H1 (cell line): ENCODE data around the gene SYT6. TPM values are rescaled to one million over a fixed set of nuclear protein-coding genes. Genes with fewer than 3 reads are reported as not detected.

ENCODE experiments used
- CTCF ChIA-PET: fragments of 300-600 bp; sonication (Branson Sonifier 250); formaldehyde crosslinking; loops from one replicate; lab custom pipeline; 2021; ENCODE audit not compliant: partially characterized antibody; lab: Charles Lee
- POLR2A ChIA-PET: fragments of 300-600 bp; sonication (Branson Sonifier 250); formaldehyde crosslinking; loops from one replicate; lab custom pipeline; 2021; ENCODE audit warnings: inconsistent platforms; ENCODE audit not compliant: partially characterized antibody; lab: Charles Lee
- DNase-seq, 2 experiments: peaks; one replicate each; pipeline versions ENCODE4 v3.0.0 to v3.0.0-alpha.2; 2010 to 2022; ENCODE audit warnings: low spot score in 2 of 2, low read depth in 1 of 2, mixed read lengths in 1 of 2
- FAIRE-seq: peaks from 2 replicates; lab custom pipeline; 2011; peaks lifted over from hg19 to GRCh38; lab: Jason Lieb, UNC
- H2AFZ ChIP-seq: 2 replicates; pipeline ENCODE4 v1.8.1; 2012; ENCODE audit warnings: low read length, inconsistent platforms
- H2AK5ac ChIP-seq: 2 replicates; pipeline ENCODE4 v1.6.1; 2013; ENCODE audit warnings: low read depth, low read length
- H2BK120ac ChIP-seq: replicated peaks from 2 replicates; pipeline ENCODE3; 2013; ENCODE audit warnings: low read depth, low read length, inconsistent platforms
- H2BK12ac ChIP-seq: 2 replicates; pipeline ENCODE4 v1.6.1; 2013; ENCODE audit warnings: low read depth, low read length
- H2BK15ac ChIP-seq: 2 replicates; pipeline ENCODE4 v1.6.1; 2013; ENCODE audit warnings: low read length
- H2BK20ac ChIP-seq: 2 replicates; pipeline ENCODE4 v1.6.1; 2013; ENCODE audit warnings: low read length
- H2BK5ac ChIP-seq: 2 replicates; pipeline ENCODE4 v1.6.1; 2013; ENCODE audit warnings: low read depth, low read length
- H3K14ac ChIP-seq: 2 replicates; pipeline ENCODE4 v1.6.1; 2013; ENCODE audit warnings: inconsistent platforms; ENCODE audit not compliant: insufficient read length
- H3K18ac ChIP-seq: 2 replicates; pipeline ENCODE4 v1.6.1; 2013; ENCODE audit warnings: low read length; ENCODE audit errors: extremely low read depth
- H3K23ac ChIP-seq: 2 replicates; pipeline ENCODE4 v1.6.1; 2013; ENCODE audit warnings: inconsistent platforms; ENCODE audit not compliant: insufficient read length
- H3K23me2 ChIP-seq: 2 replicates; pipeline ENCODE4 v1.6.1; 2013; ENCODE audit warnings: low read depth, low read length
- H3K27ac ChIP-seq: 2 replicates; pipeline ENCODE4 v1.6.1; 2011; ENCODE audit warnings: low read depth, low read length, inconsistent platforms
- H3K27me3 ChIP-seq, 4 experiments: replicated peaks in 1 of 4; 1 replicate in 1 of 4; 2 replicates in 3 of 4; pipeline versions ENCODE4 v1.6.1 to v1.8.1; 2011 to 2013; ENCODE audit warnings: low read length in 3 of 4, mild to moderate bottlenecking in 3 of 4, inconsistent platforms in 2 of 4, mixed read lengths in 2 of 4, moderate library complexity in 1 of 4; ENCODE audit not compliant: control insufficient read depth in 3 of 4, insufficient read depth in 3 of 4; ENCODE audit errors: extremely low read depth in 1 of 4
- H3K36me3 ChIP-seq, 4 experiments: 2 replicates each; pipeline versions ENCODE4 v1.6.1 to v1.8.1; 2011 to 2013; ENCODE audit warnings: mild to moderate bottlenecking in 4 of 4, low read length in 3 of 4, moderate library complexity in 2 of 4, control low read depth in 1 of 4, inconsistent platforms in 1 of 4; ENCODE audit not compliant: insufficient read depth in 4 of 4, control insufficient read depth in 2 of 4
- H3K4ac ChIP-seq: replicated peaks from 2 replicates; pipeline ENCODE3; 2013; ENCODE audit warnings: low read length, low read depth, mixed read lengths, inconsistent platforms; ENCODE audit not compliant: insufficient read length
- H3K4me1 ChIP-seq, 4 experiments: replicated peaks in 1 of 4; 1 replicate in 1 of 4; 2 replicates in 3 of 4; pipeline versions ENCODE4 v1.6.1 to v1.8.1; 2011 to 2013; ENCODE audit warnings: low read length in 3 of 4, inconsistent platforms in 2 of 4, mixed read lengths in 1 of 4; ENCODE audit not compliant: insufficient read depth in 4 of 4, control insufficient read depth in 3 of 4
- H3K4me2 ChIP-seq, 2 experiments: 2 replicates each; pipeline versions ENCODE4 v1.6.1 to v1.8.1; 2011 to 2013; ENCODE audit warnings: low read depth in 2 of 2, low read length in 2 of 2, control low read depth in 1 of 2, inconsistent platforms in 1 of 2, mild to moderate bottlenecking in 1 of 2; ENCODE audit not compliant: insufficient read depth in 1 of 2
- H3K4me3 ChIP-seq, 4 experiments: fragments of 200-600, 300-600 bp in 1 of 4; sonication (generic), shearing (Covaris generic), sonication (Bioruptor Twin) in 1 of 4; 2 replicates each; pipeline versions ENCODE4 v1.5.1 to v1.8.1; 2011 to 2016; ENCODE audit warnings: low read length in 4 of 4, low read depth in 3 of 4, control low read depth in 2 of 4, inconsistent platforms in 2 of 4, mild to moderate bottlenecking in 2 of 4, mixed read lengths in 1 of 4, moderate library complexity in 1 of 4; ENCODE audit not compliant: insufficient read depth in 2 of 4; ENCODE audit errors: extremely low read depth in 1 of 4
- H3K56ac ChIP-seq: replicated peaks from 2 replicates; pipeline ENCODE3; 2013; ENCODE audit warnings: low read depth, mild to moderate bottlenecking, mixed read lengths, low read length, inconsistent platforms; ENCODE audit not compliant: insufficient read length
- H3K79me1 ChIP-seq: 2 replicates; pipeline ENCODE4 v1.6.1; 2013; ENCODE audit warnings: low read depth, low read length, control low read depth
- H3K79me2 ChIP-seq, 2 experiments: 2 replicates each; pipeline versions ENCODE4 v1.6.1 to v1.8.1; 2012 to 2013; ENCODE audit warnings: low read length in 2 of 2, mild to moderate bottlenecking in 2 of 2, inconsistent platforms in 1 of 2; ENCODE audit not compliant: insufficient read depth in 2 of 2, control insufficient read depth in 1 of 2
- H3K9ac ChIP-seq, 4 experiments: replicated peaks in 1 of 4; 1 replicate in 1 of 4; 2 replicates in 3 of 4; pipeline versions ENCODE4 v1.6.1 to v1.8.1; 2011 to 2013; ENCODE audit warnings: low read depth in 3 of 4, low read length in 3 of 4, control low read depth in 2 of 4, mild to moderate bottlenecking in 2 of 4, moderate library complexity in 2 of 4, inconsistent platforms in 1 of 4; ENCODE audit errors: extremely low read depth in 1 of 4
- H3K9me3 ChIP-seq, 2 experiments: 2 replicates each; pipeline versions ENCODE4 v1.6.1 to v1.8.1; 2012 to 2013; ENCODE audit warnings: mild to moderate bottlenecking in 2 of 2, moderate library complexity in 2 of 2, control low read depth in 1 of 2, inconsistent platforms in 1 of 2, low read depth in 1 of 2, low read length in 1 of 2, mixed read lengths in 1 of 2; ENCODE audit not compliant: insufficient read depth in 2 of 2
- H4K20me1 ChIP-seq, 2 experiments: replicated peaks in 1 of 2; 2 replicates each; pipeline versions ENCODE3 to v1.8.1; 2011 to 2013; ENCODE audit warnings: inconsistent platforms in 2 of 2, low read length in 2 of 2, mild to moderate bottlenecking in 1 of 2; ENCODE audit not compliant: insufficient read depth in 2 of 2, control insufficient read depth in 1 of 2
- H4K5ac ChIP-seq: 2 replicates; pipeline ENCODE4 v1.6.1; 2013; ENCODE audit warnings: low read length, low read depth, mixed read lengths, inconsistent platforms; ENCODE audit not compliant: insufficient read length
- H4K8ac ChIP-seq: 2 replicates; pipeline ENCODE4 v1.8.0; 2013; ENCODE audit warnings: mild to moderate bottlenecking, moderate library complexity, low read length, inconsistent platforms; ENCODE audit not compliant: insufficient read depth; ENCODE audit errors: extremely low read depth
- H4K91ac ChIP-seq: replicated peaks from 2 replicates; pipeline ENCODE3; 2013; ENCODE audit warnings: low read length, mixed read lengths, inconsistent platforms; ENCODE audit not compliant: insufficient read length
- EGR1 ChIP-seq: IDR thresholded peaks from 2 replicates; pipeline ENCODE4 v1.6.1; 2011; ENCODE audit warnings: low read depth, low read length, borderline replicate concordance
- EP300 ChIP-seq, 2 experiments: IDR thresholded peaks; 1 replicate in 1 of 2; 2 replicates in 1 of 2; pipeline ENCODE4 v1.6.1; 2011 to 2012; ENCODE audit warnings: low read depth in 2 of 2, low read length in 2 of 2, mild to moderate bottlenecking in 2 of 2, borderline replicate concordance in 1 of 2, inconsistent platforms in 1 of 2, moderate library complexity in 1 of 2
- EZH2 ChIP-seq: fragments of 200-600 bp; sonication (generic); IDR thresholded peaks from 2 replicates; pipeline ENCODE4 v1.7.1; 2012; ENCODE audit warnings: low read depth, mild to moderate bottlenecking, moderate library complexity, low read length, inconsistent platforms; ENCODE audit not compliant: severe bottlenecking
- HDAC2 ChIP-seq, 2 experiments: fragments of 300-600 bp in 1 of 2; sonication (generic) in 1 of 2; IDR thresholded peaks; 2 replicates each; pipeline ENCODE4 v1.6.1; 2011 to 2012; ENCODE audit warnings: low read depth in 2 of 2, low read length in 2 of 2, mild to moderate bottlenecking in 2 of 2, moderate library complexity in 2 of 2, borderline replicate concordance in 1 of 2, inconsistent platforms in 1 of 2
- MAFK ChIP-seq: IDR thresholded peaks from 2 replicates; pipeline ENCODE4 v1.6.1; 2012; ENCODE audit warnings: low read depth, mild to moderate bottlenecking, improper control_type of control experiment, low read length
- NRF1 ChIP-seq: IDR thresholded peaks from 2 replicates; pipeline ENCODE4 v1.6.1; 2011; ENCODE audit warnings: mild to moderate bottlenecking, low read depth, low read length, improper control_type of control experiment
- RAD21 ChIP-seq, 2 experiments: IDR thresholded peaks in 1 of 2; conservative IDR thresholded peaks in 1 of 2; 2 replicates each; pipeline ENCODE4 v1.6.1; 2011; ENCODE audit warnings: low read depth in 2 of 2, low read length in 2 of 2, improper control_type of control experiment in 1 of 2, inconsistent platforms in 1 of 2, mild to moderate bottlenecking in 1 of 2, moderate library complexity in 1 of 2
- SAP30 ChIP-seq: fragments of 300-600 bp; sonication (generic); IDR thresholded peaks from 2 replicates; pipeline ENCODE4 v1.7.1; 2012; ENCODE audit warnings: low read length, moderate library complexity, mild to moderate bottlenecking, inconsistent platforms; ENCODE audit not compliant: insufficient read depth, insufficient replicate concordance
- SIX5 ChIP-seq: IDR thresholded peaks from 2 replicates; pipeline ENCODE4 v1.6.1; 2011; ENCODE audit warnings: mild to moderate bottlenecking, low read depth, low read length
- SP1 ChIP-seq: IDR thresholded peaks from 2 replicates; pipeline ENCODE4 v1.6.1; 2011; ENCODE audit warnings: low read depth, low read length
- WGBS, 2 experiments: shearing (Covaris generic) in 1 of 2; methylation state at CpG; one replicate each; pipeline versions ENCODE4 v1.1.6 to v1.1.7; 2013 to 2015; ENCODE audit warnings: low lambda C conversion rate in 2 of 2, mixed read lengths in 2 of 2, inconsistent platforms in 1 of 2, low coverage in 1 of 2, missing lambda C conversion rate in 1 of 2; ENCODE audit not compliant: insufficient replicate concordance in 2 of 2, insufficient coverage in 1 of 2, insufficient read length in 1 of 2; ENCODE audit errors: extremely low coverage in 1 of 2, missing lambda C conversion rate in 1 of 2; 5-methylcytosine and 5-hydroxymethylcytosine counted together
- polyA plus RNA-seq, 7 experiments: library from polyadenylated mRNA; depleted of rRNA in 3 of 7; stranded (reverse) in 5 of 7; unstranded in 2 of 7; fragments of >200 nt in 5 of 7; fragments of 200-250 nt in 2 of 7; gene quantifications; 1 replicate in 5 of 7; 2 replicates in 1 of 7; 4 replicates in 1 of 7; pipeline versions ENCODE4 v1.2.1 to v1.2.3, GENCODE V29; 2011 to 2013; ENCODE audit warnings: missing spikeins in 2 of 7, mixed read lengths in 2 of 7
- total RNA-seq: library from RNA; stranded (reverse); fragmentation: NEBNext Ultra II Directional; extraction: Animal tissue kit (Norgen Biotek cat#: 25700); gene quantifications from 2 replicates; pipeline ENCODE4 v1.2.1, GENCODE V29; 2021

The SYT6 gene
- total and polyA plus RNA-seq, 2 of the 8 experiments (the other 6 are each of a cell fraction or from before 2014, with no cell fraction given) = 33.7 to 83.5 TPM

DNA sequence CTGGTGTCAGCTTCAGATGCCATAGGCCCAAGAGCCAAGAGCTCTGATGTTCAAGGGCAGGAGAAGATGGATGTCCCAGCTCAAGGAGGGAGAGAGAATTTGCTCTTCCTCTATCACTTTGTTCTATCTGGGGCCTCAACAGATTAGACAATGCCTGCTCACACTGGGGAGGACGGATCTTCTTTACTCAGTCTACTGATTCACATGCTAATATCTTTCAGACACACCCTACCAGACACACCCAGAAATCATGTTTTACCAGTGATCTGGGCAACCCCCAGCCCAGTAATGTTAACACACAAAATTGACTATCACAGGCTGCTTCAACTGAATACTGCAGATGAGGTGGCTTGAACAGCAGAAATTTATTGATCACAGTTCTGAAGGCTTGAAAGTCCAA, 105.4 kb downstream of the SYT6 start:
- Histone ChIP-seq H2BK20ac (no peak overlapping the region), H3K27ac (no peak overlapping the region), H3K4ac (no peak overlapping the region), H3K4me3 (no peak overlapping the region), H3K36me3 (peaks cover 0 to 6% (median 0%) of the 10 kb centered on the region in 4 experiments; a peak in 1 of 8 replicates), H2BK12ac (peak overlapping the region; percentile 32), H3K18ac (no peak overlapping the region; the same call in 1 of the 2 replicates), H3K4me2 (no peak overlapping the region), H3K79me2 (no peaks in the 10 kb centered on the region), H3K23me2 (no peaks in the 10 kb centered on the region; the same call in 1 of the 2 replicates), H3K4me1 (peaks cover 0 to 3% (median 0%) of the 10 kb centered on the region in 4 experiments; a peak in 1 of 7 replicates), H3K23ac (no peak overlapping the region), H2BK15ac (0 out of 2 replicates have a peak overlapping the region, but pooled peaks have one; percentile 1), H2AFZ (no peak overlapping the region), H3K9ac (no peak overlapping the region), H3K56ac (no peak overlapping the region), H4K8ac (no peak overlapping the region), H2BK5ac (no peak overlapping the region), H4K5ac (no peak overlapping the region), H2AK5ac (no peak overlapping the region), H4K91ac (no peak overlapping the region), H2BK120ac (no peak overlapping the region), H3K27me3 (no peaks in the 10 kb centered on the region), H3K9me3 (peaks cover 7 to 20% of the 10 kb centered on the region in 2 experiments; a peak in 2 of 4 replicates), H3K14ac (no peak overlapping the region), H4K20me1 (no peaks in the 10 kb centered on the region), H3K79me1 (no peaks in the 10 kb centered on the region)
- WGBS, 2 experiments = 95% methylated on average over 1 of the region's 1 CpG; no CpG with 5 or more reads in 1 of the 2 experiments
- FAIRE-seq (no peak), DNase-seq (no peak)
- TF ChIP-seq NRF1 (no peak), EZH2 (no peak), SP1 (no peak), EGR1 (no peak), EP300 (IDR thresholded peaks at IDR 0.05; ENCODE audit: borderline replicate concordance in 1 of 2, low read depth in 2 of 2, low read length in 2 of 2) (no peak), MAFK (no peak), RAD21 (IDR thresholded peaks at IDR 0.05 in 1 of 2, conservative IDR thresholded peaks at IDR 0.05 in 1 of 2; ENCODE audit: low read depth in 2 of 2, low read length in 2 of 2) (no peak), SIX5 (no peak), HDAC2 (IDR thresholded peaks at IDR 0.05; ENCODE audit: borderline replicate concordance in 1 of 2, low read depth in 2 of 2, low read length in 2 of 2) (no peak), SAP30 (no peak)
- POLR2A ChIA-PET = interaction anchor here (1.5 kb wide), 1 partner anchor 31 kb away, joined by 3 read pairs; no protein-coding TSS in a partner anchor
- CTCF ChIA-PET = interaction anchor here (1.1 to 2.2 kb wide), 2 partner anchors 9 to 12 kb away, joined by 3 to 6 read pairs; no protein-coding TSS in a partner anchor
